ENCODE measurements around the gene CHKB.

Gene CHKB

GRCh38 chr22:50597097-50597496 is 14.4 kb upstream of the CHKB start:
- no peak overlapping the region for H3K4me3 ChIP-seq (ENCODE audit: control insufficient read depth, low read depth, low read length)
- no peak for DNase-seq (ENCODE audit: low read depth)
- TF ChIP-seq CTCF (IDR thresholded peaks at IDR 0.05; ENCODE audit: control insufficient read depth, insufficient read depth, low read depth, low read length, missing control alignments), result no peak

GRCh38 chr22:50595189-50595588 is 12.5 kb upstream of the CHKB start:
- DNase-seq (ENCODE audit: low read depth), result no peak
- TF ChIP-seq CTCF (IDR thresholded peaks at IDR 0.05; ENCODE audit: control insufficient read depth, insufficient read depth, low read depth, low read length, missing control alignments), result no peak
- H3K4me3 ChIP-seq (ENCODE audit: control insufficient read depth, low read depth, low read length), result no peak overlapping the region

GRCh38 chr22:50587407-50587806 is 4.8 kb upstream of the CHKB start:
- TF ChIP-seq CTCF (IDR thresholded peaks at IDR 0.05; ENCODE audit: control insufficient read depth, insufficient read depth, low read depth, low read length, missing control alignments), result no peak
- DNase-seq (ENCODE audit: low read depth), result no peak
- no peak overlapping the region for H3K4me3 ChIP-seq (ENCODE audit: control insufficient read depth, low read depth, low read length)

- no peak for TF ChIP-seq CTCF (IDR thresholded peaks at IDR 0.05; ENCODE audit: control insufficient read depth, insufficient read depth, low read depth, low read length, missing control alignments)
- DNase-seq (ENCODE audit: low read depth), result no peak
- no peak overlapping the region for H3K4me3 ChIP-seq (ENCODE audit: control insufficient read depth, low read depth, low read length)
Measured at GRCh38 chr22:50586416-50586815, 3.8 kb upstream of the CHKB start.

GRCh38 chr22:50585781-50586180 is 3.1 kb upstream of the CHKB start:
- H3K4me3 ChIP-seq (ENCODE audit: control insufficient read depth, low read depth, low read length), result no peak overlapping the region
- DNase-seq (ENCODE audit: low read depth), result no peak
- no peak for TF ChIP-seq CTCF (IDR thresholded peaks at IDR 0.05; ENCODE audit: control insufficient read depth, insufficient read depth, low read depth, low read length, missing control alignments)

GRCh38 chr22:50585238-50585637 is 2.6 kb upstream of the CHKB start:
- no peak overlapping the region for H3K4me3 ChIP-seq (ENCODE audit: control insufficient read depth, low read depth, low read length)
- no peak for TF ChIP-seq CTCF (IDR thresholded peaks at IDR 0.05; ENCODE audit: control insufficient read depth, insufficient read depth, low read depth, low read length, missing control alignments)
- DNase-seq (ENCODE audit: low read depth), result no peak

All from AG09309 (cell line).